Ramos (cell line): ENCODE measurements around the gene RBMS3.
"Not testable (repeated sequence)": the region's sequence is repeated elsewhere in the genome, so short reads cannot be mapped to it uniquely, and the experiment has no call there.

Experiments used
- in situ Hi-C: fragments of 300-500 bp; cut with MboI; formaldehyde crosslinking; loops from one replicate; pipeline ENCODE4 v1.14.3; 2022; ENCODE audit warnings: low sequenced_read_pairs; ENCODE audit not compliant: unreplicated experiment

The RBMS3 gene

GRCh38 chr3:29802057-29802456 is 521.2 kb downstream of the RBMS3 start:
- in situ Hi-C loops = no loop called here

- in situ Hi-C loops = no loop called here
These were observed 523.2 kb downstream of the RBMS3 start for GRCh38 chr3:29804044-29804443.

- in situ Hi-C loops = no loop called here
These were observed 524.9 kb downstream of the RBMS3 start for GRCh38 chr3:29805757-29806156.

- in situ Hi-C loops = not testable (repeated sequence)
These were observed 527.5 kb downstream of the RBMS3 start for GRCh38 chr3:29808324-29808723.

GRCh38 chr3:29822071-29822470 is 541.2 kb downstream of the RBMS3 start:
- in situ Hi-C loops = no loop called here

- in situ Hi-C loops = no loop called here
These were observed 542.4 kb downstream of the RBMS3 start for GRCh38 chr3:29823233-29823632.

- in situ Hi-C loops = no loop called here
These were observed 545.8 kb downstream of the RBMS3 start for GRCh38 chr3:29826712-29827111.

- in situ Hi-C loops = no loop called here
These were observed 546.9 kb downstream of the RBMS3 start for GRCh38 chr3:29827756-29828155.

GRCh38 chr3:29829340-29829739 is 548.5 kb downstream of the RBMS3 start:
- in situ Hi-C loops = no loop called here

GRCh38 chr3:29850641-29851040 is 569.8 kb downstream of the RBMS3 start:
- in situ Hi-C loops = no loop called here

GRCh38 chr3:29852767-29853166 is 571.9 kb downstream of the RBMS3 start:
- in situ Hi-C loops = no loop called here

GRCh38 chr3:29853841-29854397 is 573.0 kb downstream of the RBMS3 start:
- in situ Hi-C loops = no loop called here

GRCh38 chr3:29854821-29855220 is 574.0 kb downstream of the RBMS3 start:
- in situ Hi-C loops = no loop called here

GRCh38 chr3:29859726-29860270 is 578.9 kb downstream of the RBMS3 start:
- in situ Hi-C loops = no loop called here

GRCh38 chr3:29864809-29865208 is 583.9 kb downstream of the RBMS3 start:
- in situ Hi-C loops = no loop called here

GRCh38 chr3:29868543-29869101 is 587.8 kb downstream of the RBMS3 start:
- in situ Hi-C loops = no loop called here

GRCh38 chr3:29870136-29870535 is 589.3 kb downstream of the RBMS3 start:
- in situ Hi-C loops = no loop called here

- in situ Hi-C loops = no loop called here
These were observed 590.2 kb downstream of the RBMS3 start for GRCh38 chr3:29871087-29871486.

- in situ Hi-C loops = no loop called here
These were observed 599.9 kb downstream of the RBMS3 start for GRCh38 chr3:29880809-29881208.

GRCh38 chr3:29887451-29887850 is 606.6 kb downstream of the RBMS3 start:
- in situ Hi-C loops = no loop called here

GRCh38 chr3:29889215-29889614 is 608.3 kb downstream of the RBMS3 start:
- in situ Hi-C loops = no loop called here

GRCh38 chr3:29890801-29891200 is 609.9 kb downstream of the RBMS3 start:
- in situ Hi-C loops = no loop called here
